Hematopoietic multipotent progenitor cell (in vitro differentiated cells): ENCODE data around the gene BNIP5. TPM values are rescaled to one million over a fixed set of nuclear protein-coding genes. Genes with fewer than 3 reads are reported as not detected.

Experiments used
- DNase-seq, 3 donors: peaks; one replicate each; pipeline ENCODE4 v3.0.0-alpha.2; 2011 to 2015; ENCODE audit warnings: low read depth in 2 of 3, low spot score in 2 of 3
- total RNA-seq: library from RNA; depleted of rRNA; stranded (reverse); fragments of >200 nt; gene quantifications from one replicate; pipeline ENCODE4 v1.2.3, GENCODE V29; 2012

The BNIP5 gene
- total RNA-seq, result not detected

- DNase-seq, result no peak
These were observed at the start of gene BNIP5 for GRCh38 chr6:36336779-36337241. TSS of gene BNIP5 (minus strand) at chr6:36336888. CDS start at chr6:36330690, 6,198 bp downstream.

GRCh38 chr6:36384095-36384494 is 47.4 kb upstream of the BNIP5 start:
- DNase-seq, result no peak

GRCh38 chr6:36383606-36384005 is 46.9 kb upstream of the BNIP5 start:
- no peak for DNase-seq

GRCh38 chr6:36382976-36383375 is 46.3 kb upstream of the BNIP5 start:
- no peak for DNase-seq

GRCh38 chr6:36381502-36382389 is 45.1 kb upstream of the BNIP5 start:
- no peak for DNase-seq

GRCh38 chr6:36380166-36380565 is 43.5 kb upstream of the BNIP5 start:
- no peak for DNase-seq

- DNase-seq, result no peak
These were observed 42.2 kb upstream of the BNIP5 start for GRCh38 chr6:36378936-36379335.

- DNase-seq, result no peak
These were observed 41.7 kb upstream of the BNIP5 start for GRCh38 chr6:36378243-36378920.

- DNase-seq, result no peak
These were observed 40.9 kb upstream of the BNIP5 start for GRCh38 chr6:36377594-36377993.

GRCh38 chr6:36376742-36377141 is 40.1 kb upstream of the BNIP5 start:
- DNase-seq, result no peak

GRCh38 chr6:36376183-36376582 is 39.5 kb upstream of the BNIP5 start:
- DNase-seq, result no peak

GRCh38 chr6:36375644-36376155 is 39.0 kb upstream of the BNIP5 start:
- no peak for DNase-seq

- DNase-seq, result no peak
These were observed 38.3 kb upstream of the BNIP5 start for GRCh38 chr6:36374972-36375371.

GRCh38 chr6:36374194-36374593 is 37.5 kb upstream of the BNIP5 start:
- DNase-seq, result no peak

GRCh38 chr6:36373368-36374019 is 36.8 kb upstream of the BNIP5 start:
- no peak for DNase-seq

GRCh38 chr6:36372088-36372487 is 35.4 kb upstream of the BNIP5 start:
- no peak for DNase-seq

- DNase-seq, result no peak
These were observed 34.5 kb upstream of the BNIP5 start for GRCh38 chr6:36371211-36371610.

GRCh38 chr6:36370638-36371037 is 34.0 kb upstream of the BNIP5 start:
- no peak for DNase-seq

- no peak for DNase-seq
These were observed 32.5 kb upstream of the BNIP5 start for GRCh38 chr6:36368921-36369865.

GRCh38 chr6:36368421-36368820 is 31.7 kb upstream of the BNIP5 start:
- DNase-seq, result no peak
